Renal pelvis (tissue), 4 donors: ENCODE data around the gene MAPK4. TPM values are rescaled to one million over a fixed set of nuclear protein-coding genes. Genes with fewer than 3 reads are reported as not detected.
"Not testable (repeated sequence)": the region's sequence is repeated elsewhere in the genome, so short reads cannot be mapped to it uniquely, and the experiment has no call there.

Experiments
- DNase-seq: peaks from one replicate; pipeline ENCODE4 v3.0.0-alpha.2; 2013
- polyA plus RNA-seq, 3 donors: library from polyadenylated mRNA; unstranded; fragments of 120-200 nt; gene quantifications; one replicate each; pipeline ENCODE4 v1.2.1, GENCODE V29; 2013; ENCODE audit not compliant: insufficient read length in 3 of 3

MAPK4 gene
- polyA plus RNA-seq, 3 donors = 8.8 to 9.8 (median 9.6) TPM

GRCh38 chr18:50679656-50680055 lies 119.8 kb downstream of the MAPK4 start:
- no peak for DNase-seq

GRCh38 chr18:50680966-50681365 lies 121.1 kb downstream of the MAPK4 start:
- DNase-seq = no peak

- DNase-seq = no peak
Observed at GRCh38 chr18:50682852-50683251, 123.0 kb downstream of the MAPK4 start.

GRCh38 chr18:50686409-50686808 lies 126.5 kb downstream of the MAPK4 start:
- DNase-seq = no peak

DNA sequence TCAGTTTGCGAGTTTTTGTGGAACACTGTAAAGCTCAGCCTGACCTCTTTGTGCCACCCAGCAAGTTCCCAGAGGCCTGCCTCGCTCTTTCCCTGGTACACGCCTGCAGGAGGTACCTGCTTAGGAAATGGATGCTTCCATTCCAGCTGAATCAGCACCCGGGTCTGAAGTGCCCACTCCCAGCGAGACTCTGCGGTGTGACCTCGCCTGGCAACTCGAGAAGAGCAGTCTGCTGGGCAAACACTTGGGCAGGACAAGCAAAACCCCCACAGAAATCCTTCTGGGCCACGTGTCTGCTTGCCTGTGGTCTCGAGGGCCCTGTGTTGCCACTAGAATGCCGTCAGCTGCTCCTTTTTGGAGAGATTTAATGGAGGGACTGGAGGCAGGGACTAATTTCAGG lies 127.6 kb downstream of the MAPK4 start:
- DNase-seq = no peak

GRCh38 chr18:50689578-50689977 lies 129.7 kb downstream of the MAPK4 start:
- DNase-seq = no peak

GRCh38 chr18:50694147-50694546 lies 134.3 kb downstream of the MAPK4 start:
- no peak for DNase-seq

DNA sequence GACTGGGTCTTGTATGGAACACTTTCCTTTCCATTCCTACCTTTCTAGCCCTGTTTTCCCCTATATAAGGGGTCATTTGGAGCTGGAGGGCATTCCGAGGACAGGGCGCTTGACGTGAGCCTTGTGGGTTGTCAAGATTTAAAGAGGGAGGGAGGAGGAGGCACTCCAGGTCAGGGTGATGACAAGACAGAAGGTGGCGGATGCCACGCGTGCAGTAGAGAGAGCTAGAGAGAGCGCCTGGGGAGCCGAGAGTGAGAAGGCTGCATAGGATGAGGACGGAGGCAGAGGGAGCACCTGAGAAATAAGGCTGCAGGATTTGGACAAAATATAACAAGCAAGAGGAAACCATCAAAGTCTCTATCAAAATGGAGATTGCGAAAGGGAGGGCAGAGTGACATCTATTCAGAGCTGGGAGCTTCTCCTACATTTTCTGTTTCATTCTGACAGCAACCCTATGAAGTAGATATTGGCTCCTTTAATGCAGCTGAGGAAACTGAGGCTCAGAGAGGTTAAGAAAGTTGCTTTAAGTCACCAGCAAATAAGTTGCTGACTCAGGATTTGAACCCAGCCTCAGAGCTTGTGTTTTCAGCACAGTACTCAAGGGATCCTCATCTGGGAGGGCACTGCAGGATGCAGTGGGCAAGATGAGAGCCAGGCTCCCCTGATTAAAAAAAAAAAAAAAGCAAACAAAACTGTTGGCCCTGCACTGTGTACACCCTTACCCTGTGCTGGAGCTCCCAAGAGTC lies 135.7 kb downstream of the MAPK4 start:
- DNase-seq = no peak

- no peak for DNase-seq
Observed at GRCh38 chr18:50696436-50696835, 136.5 kb downstream of the MAPK4 start.

DNA sequence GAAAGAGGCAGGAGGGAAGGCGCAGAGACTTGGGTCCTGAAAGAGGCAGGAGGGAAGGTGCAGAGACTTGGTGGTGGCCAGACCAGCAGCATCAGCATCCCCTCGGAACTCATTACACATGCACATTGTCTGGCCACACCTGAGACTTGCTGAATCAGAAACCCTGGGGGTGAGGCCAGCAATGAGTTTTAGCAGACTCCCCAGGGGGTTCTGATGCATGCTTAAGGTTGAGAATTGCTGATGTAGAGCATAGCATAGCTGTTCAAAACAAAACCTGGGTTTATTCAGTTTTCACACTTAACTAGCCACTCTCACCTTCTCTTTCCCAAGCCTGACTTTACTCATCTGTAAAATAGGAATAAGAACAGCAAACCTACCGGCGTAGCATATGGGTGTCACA lies 137.0 kb downstream of the MAPK4 start:
- DNase-seq = no peak

GRCh38 chr18:50697509-50697908 lies 137.6 kb downstream of the MAPK4 start:
- DNase-seq = no peak

GRCh38 chr18:50700245-50701165 lies 140.6 kb downstream of the MAPK4 start:
- DNase-seq = no peak

DNA sequence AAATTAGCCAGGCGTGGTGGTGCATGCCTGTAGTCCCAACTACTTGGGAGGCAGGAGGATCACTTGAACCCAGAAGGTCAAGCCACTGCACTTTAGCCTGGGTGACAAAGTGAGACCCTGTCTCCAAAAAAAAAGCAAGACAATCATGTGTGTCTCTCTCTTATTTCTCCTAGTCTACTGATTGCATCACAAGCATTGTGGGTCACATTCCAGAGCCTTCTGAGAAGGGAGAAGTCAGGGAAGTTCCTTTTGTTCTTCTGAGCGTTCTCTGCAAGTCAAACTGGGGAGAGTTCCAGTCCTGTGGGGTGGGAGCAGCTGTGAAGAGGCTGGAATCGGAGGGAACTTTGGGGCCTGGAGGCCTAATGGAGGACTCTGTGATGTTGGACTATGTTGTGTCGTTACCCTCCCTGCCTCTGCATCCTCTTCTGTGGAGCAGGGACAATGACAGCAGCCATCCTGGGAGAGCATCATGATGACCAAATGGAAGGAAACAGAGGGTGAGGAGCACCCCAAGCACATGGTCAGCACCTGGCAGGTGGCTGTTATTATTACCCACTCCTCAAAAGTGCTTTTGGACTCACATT lies 144.6 kb downstream of the MAPK4 start:
- DNase-seq = no peak

DNA sequence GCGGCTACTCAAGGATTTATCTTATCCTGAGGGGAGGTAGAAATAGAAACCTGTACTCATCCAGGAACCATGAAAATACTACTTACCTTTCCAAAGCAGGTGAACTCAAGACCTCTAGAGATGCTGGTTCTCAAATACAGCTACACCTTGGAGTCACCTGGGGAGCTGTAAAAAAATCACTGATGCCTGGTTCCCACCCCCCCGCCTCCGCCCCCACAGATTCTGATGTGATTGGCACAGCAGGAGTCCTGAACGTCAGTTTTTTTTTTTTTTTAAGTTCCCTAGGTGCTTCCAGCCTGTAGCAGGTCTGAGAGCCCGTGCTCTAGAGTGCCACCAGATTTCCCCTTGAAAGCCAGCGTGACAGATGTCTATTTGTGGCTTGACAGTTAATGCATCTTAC lies 146.3 kb downstream of the MAPK4 start:
- DNase-seq = no peak

DNA sequence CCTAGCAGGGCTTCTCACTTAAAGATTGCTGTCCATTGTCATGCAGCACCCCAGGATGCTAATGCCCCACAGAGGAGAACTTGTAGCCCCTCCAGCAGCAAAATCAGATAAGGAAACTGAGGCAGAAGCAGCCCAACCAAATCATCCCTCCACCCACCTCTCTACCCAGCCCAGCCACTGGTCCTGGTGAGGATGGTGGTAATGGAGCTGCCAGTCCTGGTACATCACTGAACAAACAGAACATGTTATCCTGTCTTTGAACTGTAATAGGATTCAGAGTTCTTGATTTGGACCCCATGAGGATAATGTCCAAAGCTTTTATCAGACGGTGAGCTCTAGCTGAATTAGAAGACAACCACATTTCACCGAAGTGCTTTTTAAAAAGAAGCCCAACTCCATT lies 146.8 kb downstream of the MAPK4 start:
- DNase-seq = no peak

- not testable (repeated sequence) for DNase-seq
Observed at GRCh38 chr18:50707297-50707696, 147.4 kb downstream of the MAPK4 start.

GRCh38 chr18:50707855-50708469 lies 148.1 kb downstream of the MAPK4 start:
- DNase-seq = no peak

DNA sequence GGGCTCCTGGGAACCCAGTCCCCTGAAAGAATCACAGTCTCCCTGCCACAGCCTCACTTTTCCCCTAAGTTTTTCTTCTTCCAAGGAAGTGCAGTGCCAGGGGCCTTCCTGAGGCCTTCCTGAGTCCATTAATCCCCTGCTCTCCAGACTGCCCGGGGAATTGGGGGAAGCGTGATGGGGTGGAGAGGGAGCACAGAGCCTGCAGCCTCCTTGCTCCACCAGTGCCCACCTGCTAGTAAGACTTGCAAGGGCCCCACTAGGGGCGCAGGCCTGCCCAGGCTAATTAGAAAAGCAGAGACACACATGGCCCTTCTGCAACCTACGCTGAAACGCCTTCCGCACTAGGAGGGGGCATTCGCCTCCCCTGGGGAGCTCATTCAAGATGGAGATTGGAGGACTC lies 149.3 kb downstream of the MAPK4 start:
- no peak for DNase-seq

GRCh38 chr18:50711386-50711785 lies 151.5 kb downstream of the MAPK4 start:
- DNase-seq = no peak

DNA sequence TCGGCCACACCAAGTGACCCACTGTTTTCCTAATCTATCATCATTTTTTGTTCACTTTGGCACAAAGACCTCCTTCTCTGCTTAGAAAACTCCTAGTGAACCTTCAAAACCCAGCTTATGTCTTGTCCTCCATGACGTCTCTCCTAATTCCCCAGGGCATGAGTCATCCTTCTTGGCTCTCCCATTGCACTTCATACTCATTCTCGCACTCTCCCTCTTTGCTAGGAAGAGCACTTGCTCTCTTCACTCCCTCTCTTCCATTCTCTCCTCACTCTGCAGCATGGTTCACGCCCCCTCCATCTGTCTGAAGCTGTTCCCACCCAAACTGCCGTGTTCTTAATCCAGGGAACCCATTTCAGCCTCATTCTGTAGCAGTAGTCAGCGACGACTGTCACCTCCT lies 156.0 kb downstream of the MAPK4 start:
- no peak for DNase-seq

DNA sequence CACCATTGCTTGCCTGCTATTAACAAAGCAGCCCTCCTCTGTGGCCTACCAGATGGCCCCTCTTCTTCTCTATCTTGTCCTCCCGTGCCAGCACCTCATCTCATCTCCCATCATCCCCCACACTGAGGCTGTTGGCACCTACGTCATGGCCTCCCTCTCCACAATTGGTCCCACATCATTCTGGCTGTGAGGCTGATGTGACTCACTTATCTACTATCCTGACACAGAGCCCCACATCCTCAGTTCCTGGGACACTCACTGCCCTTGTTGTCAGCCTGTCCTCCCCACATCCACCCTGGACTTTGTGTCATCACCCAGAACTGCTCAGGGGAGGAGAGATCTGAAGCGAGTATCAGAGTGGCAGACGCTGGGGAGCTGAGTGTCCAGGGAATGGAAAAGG lies 157.0 kb downstream of the MAPK4 start:
- no peak for DNase-seq

DNA sequence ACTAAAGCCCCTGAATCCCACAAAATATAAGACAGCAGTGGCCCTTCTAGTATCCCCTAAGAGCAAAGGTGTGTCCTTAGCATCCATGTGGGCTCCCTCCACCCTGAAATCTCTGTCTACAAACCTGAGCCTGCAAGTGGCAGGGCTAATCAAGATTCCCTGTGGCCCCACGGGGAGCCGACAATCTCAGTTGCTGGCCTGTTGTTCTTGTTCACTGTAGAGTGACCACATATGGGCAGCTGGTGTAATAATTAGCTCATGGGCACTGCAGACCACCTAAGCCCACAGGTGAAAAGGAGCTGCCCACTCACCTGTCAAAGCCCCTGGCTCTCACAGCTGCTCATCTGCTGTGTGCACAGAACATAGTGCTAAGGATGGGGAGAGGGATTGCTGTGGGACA lies 157.7 kb downstream of the MAPK4 start:
- DNase-seq = peak; percentile 23
